ENCODE measurements around the gene KREMEN1. TPM values are rescaled to one million over a fixed set of nuclear protein-coding genes. Genes with fewer than 3 reads are reported as not detected.
A peak's percentile ranks its signal among the peaks of the same experiment; 100 is the strongest.

The KREMEN1 gene
- total and polyA plus RNA-seq, 4 donors = 8.8 to 27.5 (median 20.1) TPM

GRCh38 chr22:29149841-29150555 lies 77.2 kb downstream of the KREMEN1 start:
- DNase-seq (peak in 2 of 3 donors; percentile 47 to 75), ATAC-seq (ENCODE audit: insufficient read depth, low FRiP score) (no peak)

GRCh38 chr22:29150701-29151100 lies 77.9 kb downstream of the KREMEN1 start:
- Histone ChIP-seq H3K36me3 (ENCODE audit: control insufficient read depth in 4 of 4, insufficient read depth in 4 of 4, low read length in 4 of 4) (peaks cover 0 to 13% (median 4%) of the 10 kb centered on the region in 4 donors), H3K9me3 (ENCODE audit: control insufficient read depth in 4 of 4, insufficient read depth in 3 of 4, low read length in 3 of 4) (no peaks in the 10 kb centered on the region), H3K27me3 (ENCODE audit: control insufficient read depth in 3 of 3, insufficient read depth in 3 of 3, low read length in 2 of 3) (no peaks in the 10 kb centered on the region), H3K27ac (ENCODE audit: low read depth in 1 of 2, low read length in 1 of 2) (no peak overlapping the region), H3K9ac (ENCODE audit: insufficient read depth in 1 of 2, low read length in 2 of 2) (peak overlapping the region in 1 of 2 donors; percentile 4), H3K4me3 (no peak overlapping the region), H3K4me1 (ENCODE audit: control insufficient read depth in 5 of 5, insufficient read depth in 5 of 5, low read length in 5 of 5) (peaks cover 0 to 38% (median 16%) of the 10 kb centered on the region in 5 donors)
- WGBS, 2 donors = 89 to 92% methylated on average over 9 of the region's 9 CpGs
- no peak for TF ChIP-seq CTCF (IDR thresholded peaks at IDR 0.05; ENCODE audit: control extremely low read depth, extremely low read depth)
- DNase-seq (no peak), ATAC-seq (ENCODE audit: insufficient read depth, low FRiP score) (no peak)

More at GRCh38 chr22:29149841-29150555, 77.2 kb downstream of the KREMEN1 start:
- Histone ChIP-seq H3K9ac (ENCODE audit: insufficient read depth in 1 of 2, low read length in 2 of 2) (peak overlapping the region in 1 of 2 donors; percentile 15), H3K27ac (ENCODE audit: low read depth in 1 of 2, low read length in 1 of 2) (peak overlapping the region in 1 of 2 donors; percentile 36), H3K4me3 (no peak overlapping the region), H3K36me3 (ENCODE audit: control insufficient read depth in 4 of 4, insufficient read depth in 4 of 4, low read length in 4 of 4) (peaks cover 0 to 13% (median 4%) of the 10 kb centered on the region in 4 donors), H3K9me3 (ENCODE audit: control insufficient read depth in 4 of 4, insufficient read depth in 3 of 4, low read length in 3 of 4) (no peaks in the 10 kb centered on the region), H3K4me1 (ENCODE audit: control insufficient read depth in 5 of 5, insufficient read depth in 5 of 5, low read length in 5 of 5) (peaks cover 0 to 45% (median 21%) of the 10 kb centered on the region in 5 donors), H3K27me3 (ENCODE audit: control insufficient read depth in 3 of 3, insufficient read depth in 3 of 3, low read length in 2 of 3) (no peaks in the 10 kb centered on the region)
- no peak for TF ChIP-seq CTCF (IDR thresholded peaks at IDR 0.05; ENCODE audit: control extremely low read depth, extremely low read depth)
- 73 to 77% methylated on average over 16 of the region's 16 CpGs for WGBS, 2 donors

- Histone ChIP-seq H3K9ac (ENCODE audit: insufficient read depth in 1 of 2, low read length in 2 of 2) (no peak overlapping the region), H3K4me3 (no peak overlapping the region), H3K4me1 (ENCODE audit: control insufficient read depth in 5 of 5, insufficient read depth in 5 of 5, low read length in 5 of 5) (peaks cover 0 to 36% (median 16%) of the 10 kb centered on the region in 5 donors), H3K36me3 (ENCODE audit: control insufficient read depth in 4 of 4, insufficient read depth in 4 of 4, low read length in 4 of 4) (peaks cover 0 to 13% (median 4%) of the 10 kb centered on the region in 4 donors), H3K9me3 (ENCODE audit: control insufficient read depth in 4 of 4, insufficient read depth in 3 of 4, low read length in 3 of 4) (no peaks in the 10 kb centered on the region), H3K27ac (ENCODE audit: low read depth in 1 of 2, low read length in 1 of 2) (no peak overlapping the region), H3K27me3 (ENCODE audit: control insufficient read depth in 3 of 3, insufficient read depth in 3 of 3, low read length in 2 of 3) (no peaks in the 10 kb centered on the region)
- 96 to 98% methylated on average over 7 of the region's 7 CpGs for WGBS, 2 donors
- ATAC-seq (ENCODE audit: insufficient read depth, low FRiP score) = no peak
- DNase-seq = no peak
- TF ChIP-seq CTCF (IDR thresholded peaks at IDR 0.05; ENCODE audit: control extremely low read depth, extremely low read depth) = no peak
Observed at GRCh38 chr22:29151316-29151715, 78.5 kb downstream of the KREMEN1 start.

Data from lung (tissue), 12 donors.